Liver (tissue), 9 donors: ENCODE data around the gene PCID2. TPM values are rescaled to one million over a fixed set of nuclear protein-coding genes. Genes with fewer than 3 reads are reported as not detected.

Experiments
- DNase-seq: peaks from one replicate; pipeline ENCODE4 v3.0.0-alpha.2; 2017; ENCODE audit warnings: low spot score
- H3K27ac ChIP-seq, 2 donors: one replicate each; pipeline ENCODE4 v1.7.0; 2013; ENCODE audit warnings: inconsistent platforms in 2 of 2, low read length in 2 of 2, control low read depth in 1 of 2, low read depth in 1 of 2, mild to moderate bottlenecking in 1 of 2
- H3K27me3 ChIP-seq, 4 donors: one replicate each; pipeline versions ENCODE4 v1.6.1 to v1.7.0; 2013; ENCODE audit warnings: low read length in 3 of 4, inconsistent platforms in 1 of 4, mild to moderate bottlenecking in 1 of 4, moderate library complexity in 1 of 4; ENCODE audit not compliant: control insufficient read depth in 4 of 4, insufficient read depth in 4 of 4
- H3K36me3 ChIP-seq, 4 donors: one replicate each; pipeline versions ENCODE4 v1.6.1 to v1.7.0; 2013; ENCODE audit warnings: low read length in 3 of 4, mild to moderate bottlenecking in 3 of 4, low read depth in 1 of 4, moderate library complexity in 1 of 4; ENCODE audit not compliant: control insufficient read depth in 4 of 4, insufficient read depth in 3 of 4
- H3K4me1 ChIP-seq, 4 donors: one replicate each; pipeline versions ENCODE4 v1.6.1 to v1.7.0; 2013; ENCODE audit warnings: low read length in 3 of 4, mild to moderate bottlenecking in 3 of 4, moderate library complexity in 1 of 4; ENCODE audit not compliant: control insufficient read depth in 4 of 4, insufficient read depth in 4 of 4
- H3K4me3 ChIP-seq, 3 donors: one replicate each; pipeline versions ENCODE4 v1.6.1 to v1.7.0; 2013; ENCODE audit warnings: low read length in 3 of 3, control low read depth in 1 of 3, low read depth in 1 of 3, mild to moderate bottlenecking in 1 of 3
- H3K9ac ChIP-seq, 2 donors: one replicate each; pipeline ENCODE4 v1.7.0; 2013; ENCODE audit warnings: low read length in 2 of 2, mild to moderate bottlenecking in 2 of 2, moderate library complexity in 2 of 2, control low read depth in 1 of 2, low read depth in 1 of 2
- H3K9me3 ChIP-seq, 4 donors: one replicate each; pipeline versions ENCODE4 v1.6.1 to v1.7.0; 2013; ENCODE audit warnings: low read length in 3 of 4; ENCODE audit not compliant: control insufficient read depth in 4 of 4
- EGR1 ChIP-seq, 2 donors: IDR thresholded peaks; 2 replicates each; pipeline ENCODE4 v1.6.1; 2016 to 2018; ENCODE audit warnings: antibody characterized with exemption in 2 of 2, low read depth in 2 of 2
- FOXA1 ChIP-seq: IDR thresholded peaks from 2 replicates; pipeline ENCODE4 v1.6.1; 2016; ENCODE audit warnings: antibody characterized with exemption
- FOXA2 ChIP-seq: IDR thresholded peaks from 2 replicates; pipeline ENCODE4 v1.6.1; 2016; ENCODE audit warnings: antibody characterized with exemption
- GABPA ChIP-seq, 2 donors: IDR thresholded peaks in 1 of 2; conservative IDR thresholded peaks in 1 of 2; 2 replicates each; pipeline ENCODE4 v1.6.1; 2016; ENCODE audit warnings: antibody characterized with exemption in 2 of 2, mild to moderate bottlenecking in 1 of 2, moderate library complexity in 1 of 2
- HNF4A ChIP-seq, 2 donors: conservative IDR thresholded peaks; 2 replicates each; pipeline ENCODE4 v1.6.1; 2016; ENCODE audit warnings: antibody characterized with exemption in 2 of 2, mild to moderate bottlenecking in 2 of 2
- HNF4G ChIP-seq: IDR thresholded peaks from 2 replicates; pipeline ENCODE4 v1.6.1; 2016; ENCODE audit warnings: antibody characterized with exemption
- JUND ChIP-seq, 2 donors: IDR thresholded peaks; 2 replicates each; pipeline ENCODE4 v1.6.1; 2016; ENCODE audit warnings: antibody characterized with exemption in 2 of 2
- NR2F2 ChIP-seq: IDR thresholded peaks from 2 replicates; pipeline ENCODE4 v1.6.1; 2016; ENCODE audit warnings: antibody characterized with exemption
- RXRA ChIP-seq, 2 donors: IDR thresholded peaks; 2 replicates each; pipeline ENCODE4 v1.6.1; 2017 to 2018; ENCODE audit warnings: antibody characterized with exemption in 2 of 2, mild to moderate bottlenecking in 1 of 2
- TAF1 ChIP-seq: conservative IDR thresholded peaks from 2 replicates; pipeline ENCODE4 v1.6.1; 2016; ENCODE audit warnings: antibody characterized with exemption, mild to moderate bottlenecking
- WGBS: extraction: QIAGEN DNeasy Blood & Tissue Kit; methylation state at CpG from one replicate; pipeline ENCODE4 v1.1.7; 2013; 5-methylcytosine and 5-hydroxymethylcytosine counted together
- polyA plus RNA-seq, 2 donors: library from polyadenylated mRNA; stranded (reverse) in 1 of 2; unstranded in 1 of 2; fragments of 200-250 nt in 1 of 2; fragments of >200 nt in 1 of 2; fragmentation: Nextera tagmentation in 1 of 2; extraction: Ambion mirVana in 1 of 2; gene quantifications; one replicate each; pipeline versions ENCODE4 v1.2.1 to v1.2.3, GENCODE V29; 2013 to 2015
- total RNA-seq, 2 donors: library from RNA; depleted of rRNA; stranded (reverse); fragments of >200 nt; gene quantifications; one replicate each; pipeline ENCODE4 v1.2.3, GENCODE V29; 2014
- TF ChIP-seq, protein P1 (sequence below): fragments of 150-350 bp; IDR thresholded peaks from 2 replicates; pipeline ENCODE4 v1.5.1; 2017; ENCODE audit warnings: improper control_type of control experiment, low read depth, low read length; ENCODE audit not compliant: missing input control
- TF ChIP-seq, protein P2 (sequence below): IDR thresholded peaks from 2 replicates; pipeline ENCODE4 v1.6.1; 2016; ENCODE audit warnings: antibody characterized with exemption
- donor health status: healthy.
- donor health status: healthy.
- donor health status: healthy.
- donor health status: healthy.
- donor health status: healthy.

PCID2 gene
- total and polyA plus RNA-seq, 4 donors: 13.8 to 39.1 (median 22.7) TPM

DNA sequence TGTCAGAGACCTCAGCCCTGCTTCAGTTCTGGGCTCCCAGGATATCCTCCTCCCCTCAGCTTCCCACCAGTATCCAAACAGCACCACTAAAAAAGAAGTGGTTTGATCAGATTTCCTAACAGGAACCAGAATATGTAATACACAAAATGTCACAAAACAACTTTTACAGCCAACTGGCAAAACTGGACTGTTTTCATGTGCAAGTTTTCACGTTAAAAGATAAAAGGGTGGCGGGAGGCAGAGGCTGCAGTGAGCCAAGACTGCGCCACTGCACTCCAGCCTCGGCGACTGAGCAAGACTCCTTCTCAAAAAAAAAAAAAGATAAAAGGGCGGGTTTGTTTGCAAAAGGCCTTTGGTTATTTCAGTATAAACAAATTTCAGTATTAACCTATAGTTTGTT is 13.1 kb downstream of the PCID2 start (continued):
- TF ChIP-seq, protein P1, sequence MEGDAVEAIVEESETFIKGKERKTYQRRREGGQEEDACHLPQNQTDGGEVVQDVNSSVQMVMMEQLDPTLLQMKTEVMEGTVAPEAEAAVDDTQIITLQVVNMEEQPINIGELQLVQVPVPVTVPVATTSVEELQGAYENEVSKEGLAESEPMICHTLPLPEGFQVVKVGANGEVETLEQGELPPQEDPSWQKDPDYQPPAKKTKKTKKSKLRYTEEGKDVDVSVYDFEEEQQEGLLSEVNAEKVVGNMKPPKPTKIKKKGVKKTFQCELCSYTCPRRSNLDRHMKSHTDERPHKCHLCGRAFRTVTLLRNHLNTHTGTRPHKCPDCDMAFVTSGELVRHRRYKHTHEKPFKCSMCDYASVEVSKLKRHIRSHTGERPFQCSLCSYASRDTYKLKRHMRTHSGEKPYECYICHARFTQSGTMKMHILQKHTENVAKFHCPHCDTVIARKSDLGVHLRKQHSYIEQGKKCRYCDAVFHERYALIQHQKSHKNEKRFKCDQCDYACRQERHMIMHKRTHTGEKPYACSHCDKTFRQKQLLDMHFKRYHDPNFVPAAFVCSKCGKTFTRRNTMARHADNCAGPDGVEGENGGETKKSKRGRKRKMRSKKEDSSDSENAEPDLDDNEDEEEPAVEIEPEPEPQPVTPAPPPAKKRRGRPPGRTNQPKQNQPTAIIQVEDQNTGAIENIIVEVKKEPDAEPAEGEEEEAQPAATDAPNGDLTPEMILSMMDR: no peak
- TF ChIP-seq FOXA2 (no peak), JUND (IDR thresholded peaks at IDR 0.05) (no peak), HNF4G (no peak), EGR1 (IDR thresholded peaks at IDR 0.05; ENCODE audit: low read depth in 2 of 2) (no peak)

DNA sequence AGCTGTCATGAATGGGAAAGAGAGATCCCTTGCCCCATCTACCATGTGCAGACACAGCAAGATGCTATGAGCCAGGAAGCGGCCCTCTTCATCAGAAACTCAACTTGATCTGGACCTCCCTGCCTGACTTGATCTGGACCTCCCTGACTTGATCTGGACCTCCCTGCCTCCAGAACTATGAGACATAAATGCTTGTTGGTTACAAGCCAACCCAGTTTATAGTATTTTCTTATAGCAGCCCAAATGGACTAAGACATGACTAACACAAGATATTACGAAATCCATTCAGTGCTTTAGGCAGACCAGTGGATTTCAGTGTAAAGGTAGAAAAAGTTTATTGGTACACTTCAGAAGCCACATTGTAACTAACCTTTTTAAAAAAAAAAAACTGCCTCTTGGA is 15.6 kb downstream of the PCID2 start:
- H3K9ac ChIP-seq: no peak overlapping the region

DNA sequence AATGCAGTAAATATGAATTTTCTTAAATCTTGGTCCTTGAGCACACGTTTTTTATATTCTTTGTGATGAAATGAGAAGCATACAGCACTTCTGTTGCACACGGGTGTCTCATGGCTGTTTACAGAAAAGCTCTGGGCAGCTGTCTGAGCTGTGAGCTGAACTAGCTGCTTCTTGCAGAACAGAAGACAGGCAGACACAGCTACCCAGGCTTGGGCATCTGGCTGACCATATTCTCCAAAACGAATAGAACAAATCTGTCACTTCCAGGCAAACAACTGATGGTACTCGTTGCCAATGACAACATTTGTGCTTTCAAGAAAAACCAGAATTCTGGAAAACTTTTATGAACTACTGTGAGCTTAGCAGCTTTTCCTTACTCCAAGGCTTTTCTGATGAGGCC is 16.2 kb downstream of the PCID2 start:
- TF ChIP-seq NR2F2: no peak
- no peak for TF ChIP-seq TAF1
- no peak for TF ChIP-seq HNF4A (conservative IDR thresholded peaks at IDR 0.05)
- no peak for TF ChIP-seq HNF4G
- TF ChIP-seq RXRA (IDR thresholded peaks at IDR 0.05): no peak
- no peak for TF ChIP-seq EGR1 (IDR thresholded peaks at IDR 0.05; ENCODE audit: low read depth in 2 of 2)
- TF ChIP-seq, protein P1: no peak
- H3K4me1 ChIP-seq: no peaks in the 10 kb centered on the region
- WGBS: 80% methylated on average over 4 of the region's 4 CpGs

More for the DNA sequence above, 15.6 kb downstream of the PCID2 start:
- Histone ChIP-seq H3K9me3 (no peaks in the 10 kb centered on the region), H3K27ac (no peak overlapping the region), H3K27me3 (no peaks in the 10 kb centered on the region), H3K4me1 (no peaks in the 10 kb centered on the region), H3K4me3 (no peak overlapping the region), H3K36me3 (peaks cover 15 to 68% (median 47%) of the 10 kb centered on the region in 4 donors)
- TF ChIP-seq, protein P2, sequence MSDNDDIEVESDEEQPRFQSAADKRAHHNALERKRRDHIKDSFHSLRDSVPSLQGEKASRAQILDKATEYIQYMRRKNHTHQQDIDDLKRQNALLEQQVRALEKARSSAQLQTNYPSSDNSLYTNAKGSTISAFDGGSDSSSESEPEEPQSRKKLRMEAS: no peak
- TF ChIP-seq TAF1: no peak
- TF ChIP-seq HNF4G: no peak
- TF ChIP-seq FOXA1: no peak
- TF ChIP-seq NR2F2: no peak
- TF ChIP-seq GABPA (IDR thresholded peaks at IDR 0.05 in 1 of 2, conservative IDR thresholded peaks at IDR 0.05 in 1 of 2): no peak
- no peak for TF ChIP-seq HNF4A (conservative IDR thresholded peaks at IDR 0.05)
- TF ChIP-seq EGR1 (IDR thresholded peaks at IDR 0.05; ENCODE audit: low read depth in 2 of 2): no peak
- TF ChIP-seq FOXA2: no peak
- no peak for TF ChIP-seq JUND (IDR thresholded peaks at IDR 0.05)
- no peak for DNase-seq
- WGBS: 96% methylated on average over 2 of the region's 2 CpGs

More for the DNA sequence above, 16.2 kb downstream of the PCID2 start:
- H3K36me3 ChIP-seq: peaks cover 15 to 65% (median 41%) of the 10 kb centered on the region in 4 donors
- no peak overlapping the region for H3K27ac ChIP-seq
- no peaks in the 10 kb centered on the region for H3K27me3 ChIP-seq
- no peak for DNase-seq
- H3K4me3 ChIP-seq: no peak overlapping the region
- no peak overlapping the region for H3K9ac ChIP-seq
- no peaks in the 10 kb centered on the region for H3K9me3 ChIP-seq
